NCI-H748 (cell line): ENCODE data around the gene ATG4D.
A peak's percentile ranks its signal among the peaks of the same experiment; 100 is the strongest.

Experiments used
- DNase-seq: peaks from one replicate; lab custom pipeline; 2025; ENCODE audit not compliant: unreplicated experiment; lab: John Stamatoyannopoulos, UW

Gene ATG4D

GRCh38 chr19:10543420-10544241, at the start of gene ATG4D:
ATG4D (plus strand) TSS chr19:10543904; CDS start chr19:10544091, 187 bp downstream.
- DNase-seq = peak; percentile 86

- no peak for DNase-seq
Observed at GRCh38 chr19:10497371-10497770, 46.3 kb upstream of the ATG4D start.

- DNase-seq = no peak
Observed at GRCh38 chr19:10499550-10500246, 44.0 kb upstream of the ATG4D start.

- no peak for DNase-seq
Observed at GRCh38 chr19:10500247-10500592, 43.5 kb upstream of the ATG4D start.

GRCh38 chr19:10501971-10502523, 41.7 kb upstream of the ATG4D start:
- peak; percentile 68 for DNase-seq

- peak; percentile 90 for DNase-seq
Observed at GRCh38 chr19:10502524-10503001, 41.1 kb upstream of the ATG4D start.

GRCh38 chr19:10503002-10503789, 40.5 kb upstream of the ATG4D start, which contains the start of gene KEAP1:
KEAP1 (minus strand) TSS chr19:10503356; CDS start chr19:10500033, 3,323 bp downstream.
- peak; percentile 60 for DNase-seq

- DNase-seq = peak; percentile 56
Observed at GRCh38 chr19:10505583-10506229, 38.0 kb upstream of the ATG4D start.

GRCh38 chr19:10508036-10508435, 35.7 kb upstream of the ATG4D start:
- DNase-seq = no peak

GRCh38 chr19:10508707-10509106, 35.0 kb upstream of the ATG4D start:
- DNase-seq = no peak

- peak; percentile 24 for DNase-seq
Observed at GRCh38 chr19:10510301-10510802, 33.4 kb upstream of the ATG4D start.

GRCh38 chr19:10513223-10513622, 30.5 kb upstream of the ATG4D start:
- no peak for DNase-seq

GRCh38 chr19:10514211-10515145, 29.2 kb upstream of the ATG4D start:
- DNase-seq = no peak

GRCh38 chr19:10516064-10516385, 27.7 kb upstream of the ATG4D start:
- DNase-seq = no peak

- peak; percentile 35 for DNase-seq
Observed at GRCh38 chr19:10516671-10517286, 26.9 kb upstream of the ATG4D start.

- peak; percentile 68 for DNase-seq
Observed at GRCh38 chr19:10517361-10517759, 26.3 kb upstream of the ATG4D start, which contains the start of gene S1PR5. S1PR5 (minus strand) TSS chr19:10517447; CDS start chr19:10515011, 2,436 bp downstream.

GRCh38 chr19:10517760-10518443, 25.8 kb upstream of the ATG4D start:
- peak; percentile 55 for DNase-seq
